Hematopoietic multipotent progenitor cell treated with erythropoietin and hydrocortisone succinate and interleukin-3 and kit ligand, for 17 days (in vitro differentiated cells): ENCODE data around the gene ANXA3.
"Not testable (repeated sequence)": the region's sequence is repeated elsewhere in the genome, so short reads cannot be mapped to it uniquely, and the experiment has no call there.

ENCODE experiments used
- DNase-seq: peaks from one replicate; pipeline ENCODE4 v3.0.0-alpha.2; 2015; ENCODE audit warnings: low spot score

Gene ANXA3

GRCh38 chr4:78543424-78544125 lies 8.0 kb upstream of the ANXA3 start:
- DNase-seq: no peak

- DNase-seq: no peak
Observed at GRCh38 chr4:78544678-78545077, 6.9 kb upstream of the ANXA3 start.

GRCh38 chr4:78545275-78546246 lies 6.0 kb upstream of the ANXA3 start:
- no peak for DNase-seq

GRCh38 chr4:78547899-78548298 lies 3.7 kb upstream of the ANXA3 start:
- not testable (repeated sequence) for DNase-seq

GRCh38 chr4:78548889-78549288 lies 2.7 kb upstream of the ANXA3 start:
- DNase-seq: not testable (repeated sequence)

- DNase-seq: no peak
Observed at GRCh38 chr4:78552389-78553042, 946 bp downstream of the ANXA3 start.

GRCh38 chr4:78553043-78553396 lies 1.4 kb downstream of the ANXA3 start:
- no peak for DNase-seq

GRCh38 chr4:78553529-78554060 lies 2.0 kb downstream of the ANXA3 start:
- DNase-seq: no peak

GRCh38 chr4:78556665-78557064 lies 5.1 kb downstream of the ANXA3 start:
- DNase-seq: no peak

GRCh38 chr4:78557841-78558240 lies 6.3 kb downstream of the ANXA3 start:
- DNase-seq: no peak

GRCh38 chr4:78558410-78558809 lies 6.8 kb downstream of the ANXA3 start:
- no peak for DNase-seq

GRCh38 chr4:78560296-78560963 lies 8.9 kb downstream of the ANXA3 start:
- DNase-seq: no peak

- DNase-seq: no peak
Observed at GRCh38 chr4:78561677-78562076, 10.1 kb downstream of the ANXA3 start.

- no peak for DNase-seq
Observed at GRCh38 chr4:78562687-78563086, 11.1 kb downstream of the ANXA3 start.

GRCh38 chr4:78565971-78566372 lies 14.4 kb downstream of the ANXA3 start:
- DNase-seq: no peak

GRCh38 chr4:78566834-78567499 lies 15.4 kb downstream of the ANXA3 start:
- DNase-seq: no peak

- DNase-seq: no peak
Observed at GRCh38 chr4:78567500-78568060, 16.0 kb downstream of the ANXA3 start.

- DNase-seq: no peak
Observed at GRCh38 chr4:78568640-78569305, 17.2 kb downstream of the ANXA3 start.

- DNase-seq: no peak
Observed at GRCh38 chr4:78569306-78569821, 17.8 kb downstream of the ANXA3 start.

GRCh38 chr4:78570117-78570516 lies 18.5 kb downstream of the ANXA3 start:
- no peak for DNase-seq
